Retinal pigment epithelial cell (primary cell): ENCODE data around the gene FALEC.

Source experiments
- DNase-seq: peaks from one replicate; pipeline ENCODE4 v3.0.0-alpha.2; 2010; ENCODE audit warnings: low read depth
- H3K4me3 ChIP-seq: 2 replicates; pipeline ENCODE4 v1.5.1; 2011; ENCODE audit warnings: mild to moderate bottlenecking, low read length, control low read depth, moderate library complexity
- TF ChIP-seq, protein P1 (sequence below): conservative IDR thresholded peaks from 2 replicates; pipeline ENCODE4 v1.5.1; 2011; ENCODE audit warnings: low read depth, low read length, control low read depth, inconsistent platforms

Gene FALEC

DNA sequence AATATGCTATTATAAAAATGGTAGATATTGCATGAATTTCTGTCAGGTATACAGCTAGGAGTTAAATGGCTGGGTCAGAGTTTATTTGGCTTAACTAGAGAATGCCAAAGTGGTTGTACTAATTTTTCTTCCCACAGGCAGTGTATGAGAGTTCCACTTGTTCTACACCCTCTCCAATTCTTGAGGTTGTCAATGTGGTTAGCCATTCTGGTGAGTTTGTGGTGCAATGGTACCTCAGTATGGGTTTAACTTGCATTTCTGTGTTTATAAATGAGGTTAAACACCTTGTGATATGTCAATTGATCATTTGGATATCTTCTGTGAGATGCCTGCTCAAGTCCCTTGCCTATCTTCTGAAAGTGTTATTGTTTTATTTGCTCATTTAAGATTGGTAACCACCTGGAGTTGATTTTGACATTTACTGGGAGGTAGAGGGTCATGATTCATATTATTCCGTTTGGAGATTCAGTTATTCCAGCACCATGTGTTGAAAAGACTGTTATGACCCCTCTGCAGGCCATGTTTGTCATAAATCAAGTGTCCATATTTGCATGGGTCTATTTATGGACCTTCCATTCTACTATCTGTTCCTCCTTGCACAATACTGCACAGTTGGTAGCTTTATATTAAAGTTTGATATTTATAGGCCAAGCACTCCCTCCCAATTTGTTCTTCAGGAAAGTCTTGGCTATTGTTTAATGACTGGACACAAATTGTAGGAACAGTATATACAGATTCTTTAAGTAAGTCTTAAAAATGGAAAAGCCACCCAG is 5.8 kb downstream of the FALEC start:
- DNase-seq, result no peak
- H3K4me3 ChIP-seq, result no peak overlapping the region
- TF ChIP-seq, protein P1, sequence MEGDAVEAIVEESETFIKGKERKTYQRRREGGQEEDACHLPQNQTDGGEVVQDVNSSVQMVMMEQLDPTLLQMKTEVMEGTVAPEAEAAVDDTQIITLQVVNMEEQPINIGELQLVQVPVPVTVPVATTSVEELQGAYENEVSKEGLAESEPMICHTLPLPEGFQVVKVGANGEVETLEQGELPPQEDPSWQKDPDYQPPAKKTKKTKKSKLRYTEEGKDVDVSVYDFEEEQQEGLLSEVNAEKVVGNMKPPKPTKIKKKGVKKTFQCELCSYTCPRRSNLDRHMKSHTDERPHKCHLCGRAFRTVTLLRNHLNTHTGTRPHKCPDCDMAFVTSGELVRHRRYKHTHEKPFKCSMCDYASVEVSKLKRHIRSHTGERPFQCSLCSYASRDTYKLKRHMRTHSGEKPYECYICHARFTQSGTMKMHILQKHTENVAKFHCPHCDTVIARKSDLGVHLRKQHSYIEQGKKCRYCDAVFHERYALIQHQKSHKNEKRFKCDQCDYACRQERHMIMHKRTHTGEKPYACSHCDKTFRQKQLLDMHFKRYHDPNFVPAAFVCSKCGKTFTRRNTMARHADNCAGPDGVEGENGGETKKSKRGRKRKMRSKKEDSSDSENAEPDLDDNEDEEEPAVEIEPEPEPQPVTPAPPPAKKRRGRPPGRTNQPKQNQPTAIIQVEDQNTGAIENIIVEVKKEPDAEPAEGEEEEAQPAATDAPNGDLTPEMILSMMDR, result no peak

DNA sequence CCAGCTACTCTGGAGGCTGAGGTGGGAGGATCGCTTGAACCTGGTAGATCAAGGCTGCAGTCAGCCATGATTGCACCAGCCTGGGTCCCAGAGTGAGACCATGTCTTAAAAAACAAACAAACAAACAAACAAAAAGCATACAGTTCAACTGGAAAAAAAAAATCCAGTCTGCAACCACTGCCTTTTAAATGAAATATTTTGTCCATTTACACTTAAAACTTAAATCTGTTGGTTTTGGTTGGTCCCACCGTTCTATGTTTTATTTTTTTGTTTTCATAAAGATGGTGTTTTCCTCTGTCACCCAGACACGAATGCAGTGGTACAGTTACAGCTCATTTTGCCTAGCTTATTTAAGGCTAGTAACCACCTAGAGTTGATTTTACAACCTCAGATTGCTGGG is 9.8 kb downstream of the FALEC start:
- H3K4me3 ChIP-seq, result no peak overlapping the region
- TF ChIP-seq, protein P1, result no peak
- DNase-seq, result no peak

DNA sequence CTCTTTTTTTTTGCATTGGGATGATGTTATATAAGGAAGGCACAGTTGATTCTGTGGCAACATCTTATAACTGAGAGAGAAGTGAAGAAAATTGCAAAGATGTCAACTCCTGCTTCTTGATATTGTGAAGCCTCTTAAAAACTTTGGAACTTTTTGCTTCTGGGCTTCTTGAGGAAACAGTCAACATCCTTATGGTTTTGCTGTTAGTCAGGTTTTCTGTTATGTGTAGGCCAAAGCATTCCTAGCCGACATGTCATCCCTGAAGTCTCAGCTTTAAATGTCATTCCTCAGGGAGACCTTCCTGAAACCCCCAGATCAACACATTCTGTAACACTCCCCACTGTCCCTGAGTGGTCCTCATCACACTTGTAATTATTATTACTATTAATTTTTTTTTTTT is 12.6 kb downstream of the FALEC start:
- TF ChIP-seq, protein P1, result no peak
- H3K4me3 ChIP-seq, result no peak overlapping the region
- DNase-seq, result no peak

DNA sequence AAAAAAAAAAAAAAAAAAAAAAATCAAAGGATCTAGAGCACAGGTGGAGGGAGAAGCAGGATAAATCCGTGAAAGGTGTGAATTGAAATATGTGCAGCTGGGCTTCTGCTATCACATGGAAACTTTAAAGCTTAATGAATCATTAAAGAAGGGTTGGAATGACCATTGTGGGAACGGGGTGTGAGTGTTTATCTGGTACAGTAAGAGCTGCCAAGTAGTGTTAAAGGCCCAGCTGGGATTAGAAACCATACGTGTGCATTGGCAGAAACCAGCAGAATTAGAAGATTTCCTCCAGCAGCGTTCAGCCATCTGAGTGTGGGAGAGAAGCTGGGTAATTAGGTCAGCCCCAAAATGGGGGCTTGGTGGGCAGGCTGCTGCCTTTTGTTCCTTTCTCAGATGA is 13.5 kb downstream of the FALEC start:
- no peak overlapping the region for H3K4me3 ChIP-seq
- TF ChIP-seq, protein P1, result no peak
- DNase-seq, result peak; percentile 98

DNA sequence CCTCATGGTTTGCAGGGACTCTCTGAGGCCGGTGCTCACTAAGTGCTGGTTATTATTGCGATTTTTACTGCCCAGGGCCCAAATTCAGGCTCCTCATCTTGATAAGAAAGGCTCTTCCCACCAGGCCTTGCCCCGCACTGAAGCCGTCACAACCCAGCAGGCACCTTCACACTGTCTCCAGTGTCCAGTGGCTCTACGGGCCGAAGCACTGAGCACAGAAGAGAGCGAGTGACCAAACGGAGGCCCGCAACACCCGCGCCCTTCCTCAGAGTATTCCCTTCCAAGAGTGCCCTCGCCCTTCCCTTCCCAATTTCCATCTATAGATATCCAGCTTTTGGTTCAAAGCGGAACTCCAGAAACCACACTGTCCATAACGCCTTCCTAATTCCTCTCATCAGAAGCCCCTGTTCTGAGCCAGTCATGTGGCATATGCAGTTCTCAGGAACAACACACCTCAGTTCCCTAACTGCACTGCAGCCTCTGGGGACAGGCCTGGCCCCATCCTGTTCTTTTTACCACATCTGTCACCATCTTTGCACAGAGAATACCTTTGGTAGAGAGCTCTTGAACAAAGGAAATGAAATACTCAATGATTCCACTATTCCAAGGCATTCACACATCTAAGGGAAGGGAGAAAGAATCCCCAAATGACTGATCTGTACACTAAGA is 15.1 kb downstream of the FALEC start:
- TF ChIP-seq, protein P1, result no peak
- H3K4me3 ChIP-seq, result no peak overlapping the region
- no peak for DNase-seq

DNA sequence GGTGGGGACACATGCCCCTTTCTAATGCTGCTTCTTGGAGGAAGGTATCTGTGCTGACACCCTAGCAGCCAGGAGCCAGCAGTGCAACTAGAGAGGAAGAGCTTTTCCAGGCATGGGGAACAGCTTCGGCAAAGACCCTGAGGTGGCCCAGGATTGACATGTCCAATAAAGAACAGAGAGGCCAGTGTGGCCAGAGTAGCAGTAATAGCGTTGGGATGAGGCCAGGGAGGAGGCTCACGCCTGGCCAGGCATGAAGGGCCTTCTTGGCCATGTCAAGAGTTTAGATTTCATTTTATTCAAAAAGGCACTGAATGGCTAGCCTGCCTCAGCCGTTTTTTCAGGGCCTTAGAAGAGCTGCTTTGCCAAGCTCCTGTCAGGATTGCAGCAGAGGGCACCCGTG is 17.3 kb downstream of the FALEC start:
- TF ChIP-seq, protein P1, result no peak
- DNase-seq, result no peak
- H3K4me3 ChIP-seq, result no peak overlapping the region

DNA sequence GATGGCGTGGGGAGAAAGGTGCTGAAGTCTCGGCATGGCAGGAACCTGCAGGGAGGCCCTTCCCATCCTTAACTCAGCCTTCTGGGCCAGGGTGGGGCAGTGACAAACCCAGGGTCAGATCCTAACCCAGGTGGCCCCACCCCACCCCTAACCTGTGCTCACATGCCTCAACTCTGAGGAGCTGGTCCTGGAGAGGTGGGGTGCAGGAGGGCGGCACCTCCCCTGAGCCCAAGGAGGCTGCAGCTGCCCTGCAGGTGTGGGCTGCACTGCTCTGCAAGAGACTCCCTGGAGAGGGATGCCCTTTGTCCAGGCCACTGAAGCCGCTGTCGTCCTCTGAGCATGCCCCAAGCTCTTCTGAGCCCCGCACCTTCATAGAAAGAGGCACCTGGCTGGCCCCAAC is 18.4 kb downstream of the FALEC start:
- TF ChIP-seq, protein P1, result no peak
- H3K4me3 ChIP-seq, result no peak overlapping the region
- no peak for DNase-seq
